Measurements from ENCODE around the gene TMEM179. TPM values are rescaled to one million over a fixed set of nuclear protein-coding genes. Genes with fewer than 3 reads are reported as not detected.

TMEM179 gene
- total and polyA plus RNA-seq, 2 experiments from 2014 or later, result not detected

GRCh38 chr14:104561632-104562495, 42.7 kb downstream of the TMEM179 start:
- WGBS, 2 experiments (ENCODE audit: low coverage in 1 of 2, low lambda C conversion rate in 2 of 2, missing lambda C conversion rate in 2 of 2), result 41 to 43% methylated on average over 22 to 23 of the region's 23 CpGs
- in situ Hi-C loops (cut with MboI), result loop anchor here (10.0 kb wide), 1 partner anchor 427 kb away; the partner anchor contains the start of gene KIF26A
- H3K27ac ChIP-seq, result no peak overlapping the region
- H3K4me3 ChIP-seq, result no peak overlapping the region
- H3K36me3 ChIP-seq (ENCODE audit: low read depth), result no peaks in the 10 kb centered on the region
- no peak for TF ChIP-seq EZH2phosphoT487 (IDR thresholded peaks at IDR 0.05; ENCODE audit: insufficient read depth, low read depth)
- TF ChIP-seq EZH2 (IDR thresholded peaks at IDR 0.05; ENCODE audit: insufficient read depth, poor library complexity, severe bottlenecking), result no peak
- H3K9me2 ChIP-seq (ENCODE audit: insufficient read depth), result no peaks in the 10 kb centered on the region
- no peaks in the 10 kb centered on the region for H3K9me3 ChIP-seq (ENCODE audit: low read depth)
- H3K9ac ChIP-seq, result no peak overlapping the region
- H3K4me2 ChIP-seq (ENCODE audit: unreplicated experiment), result no peak overlapping the region
- no peaks in the 10 kb centered on the region for H3K79me2 ChIP-seq (ENCODE audit: insufficient read depth)
- DNase-seq, result no peak
- peaks cover 10% of the 10 kb centered on the region; the same call in 1 of the 2 replicates for H3K27me3 ChIP-seq (replicated peaks; ENCODE audit: insufficient read depth)
- H3K4me1 ChIP-seq (ENCODE audit: insufficient read depth), result no peaks in the 10 kb centered on the region
- no peak overlapping the region for H2AFZ ChIP-seq
- H4K20me1 ChIP-seq (ENCODE audit: insufficient read depth), result no peaks in the 10 kb centered on the region
- H3F3A ChIP-seq (ENCODE audit: insufficient read depth), result no peaks in the 10 kb centered on the region

- in situ Hi-C loops (cut with MboI), result loop anchor here (10.0 kb wide), 1 partner anchor 426 kb away; the partner anchor contains the start of gene KIF26A
- H3K4me2 ChIP-seq (ENCODE audit: unreplicated experiment), result no peak overlapping the region
- WGBS, 2 experiments (ENCODE audit: low coverage in 1 of 2, low lambda C conversion rate in 2 of 2, missing lambda C conversion rate in 2 of 2), result 24 to 25% methylated on average over 17 of the region's 17 CpGs
Observed at GRCh38 chr14:104561124-104561557, 43.4 kb downstream of the TMEM179 start.

GRCh38 chr14:104560586-104560945, 44.0 kb downstream of the TMEM179 start:
- H3K36me3 ChIP-seq (ENCODE audit: low read depth), result no peaks in the 10 kb centered on the region
- H3K79me2 ChIP-seq (ENCODE audit: insufficient read depth), result no peaks in the 10 kb centered on the region
- H3K4me3 ChIP-seq, result no peak overlapping the region
- no peaks in the 10 kb centered on the region for H3K9me3 ChIP-seq (ENCODE audit: low read depth)
- in situ Hi-C loops (cut with MboI), result loop anchor here (10.0 kb wide), 1 partner anchor 426 kb away; the partner anchor contains the start of gene KIF26A
- no peak for DNase-seq
- 0% methylated on average over 2 to 3 of the region's 3 CpGs for WGBS, 2 experiments (ENCODE audit: low coverage in 1 of 2, low lambda C conversion rate in 2 of 2, missing lambda C conversion rate in 2 of 2)
- no peaks in the 10 kb centered on the region for H3F3A ChIP-seq (ENCODE audit: insufficient read depth)
- no peaks in the 10 kb centered on the region for H3K4me1 ChIP-seq (ENCODE audit: insufficient read depth)
- no peaks in the 10 kb centered on the region for H3K9me2 ChIP-seq (ENCODE audit: insufficient read depth)
- H3K27me3 ChIP-seq (replicated peaks; ENCODE audit: insufficient read depth), result peaks cover 10% of the 10 kb centered on the region; the same call in 1 of the 2 replicates
- H4K20me1 ChIP-seq (ENCODE audit: insufficient read depth), result no peaks in the 10 kb centered on the region
- no peak overlapping the region for H3K4me2 ChIP-seq (ENCODE audit: unreplicated experiment)
- no peak overlapping the region for H3K9ac ChIP-seq
- TF ChIP-seq EZH2 (IDR thresholded peaks at IDR 0.05; ENCODE audit: insufficient read depth, poor library complexity, severe bottlenecking) (no peak), EZH2phosphoT487 (IDR thresholded peaks at IDR 0.05; ENCODE audit: insufficient read depth, low read depth) (no peak)
- no peak overlapping the region for H3K27ac ChIP-seq
- H2AFZ ChIP-seq, result no peak overlapping the region

More at GRCh38 chr14:104561124-104561557, 43.4 kb downstream of the TMEM179 start:
- Histone ChIP-seq H3K4me1 (ENCODE audit: insufficient read depth) (no peaks in the 10 kb centered on the region), H3K27me3 (replicated peaks; ENCODE audit: insufficient read depth) (peaks cover 10% of the 10 kb centered on the region; the same call in 1 of the 2 replicates), H4K20me1 (ENCODE audit: insufficient read depth) (no peaks in the 10 kb centered on the region), H3K9me2 (ENCODE audit: insufficient read depth) (no peaks in the 10 kb centered on the region), H3K9me3 (ENCODE audit: low read depth) (no peaks in the 10 kb centered on the region), H3F3A (ENCODE audit: insufficient read depth) (no peaks in the 10 kb centered on the region), H2AFZ (no peak overlapping the region), H3K4me3 (no peak overlapping the region), H3K9ac (no peak overlapping the region), H3K79me2 (ENCODE audit: insufficient read depth) (no peaks in the 10 kb centered on the region), H3K36me3 (ENCODE audit: low read depth) (no peaks in the 10 kb centered on the region), H3K27ac (no peak overlapping the region)
- DNase-seq, result no peak
- no peak for TF ChIP-seq EZH2 (IDR thresholded peaks at IDR 0.05; ENCODE audit: insufficient read depth, poor library complexity, severe bottlenecking)
- no peak for TF ChIP-seq EZH2phosphoT487 (IDR thresholded peaks at IDR 0.05; ENCODE audit: insufficient read depth, low read depth)

GRCh38 chr14:104559804-104560585, 44.6 kb downstream of the TMEM179 start:
- no peaks in the 10 kb centered on the region for H3K9me2 ChIP-seq (ENCODE audit: insufficient read depth)
- in situ Hi-C loops (cut with MboI), result loop anchor here (10.0 kb wide), 1 partner anchor 425 kb away; the partner anchor contains the start of gene KIF26A
- H3K27me3 ChIP-seq (replicated peaks; ENCODE audit: insufficient read depth), result 0 out of 2 replicates have a peak, but pooled peaks cover 9% of the 10 kb centered on the region
- H3K36me3 ChIP-seq (ENCODE audit: low read depth), result no peaks in the 10 kb centered on the region
- H3K4me3 ChIP-seq, result no peak overlapping the region
- no peaks in the 10 kb centered on the region for H3K79me2 ChIP-seq (ENCODE audit: insufficient read depth)
- DNase-seq, result no peak
- no peak overlapping the region for H3K9ac ChIP-seq
- H3F3A ChIP-seq (ENCODE audit: insufficient read depth), result no peaks in the 10 kb centered on the region
- no peak overlapping the region for H3K4me2 ChIP-seq (ENCODE audit: unreplicated experiment)
- H2AFZ ChIP-seq, result no peak overlapping the region
- H3K27ac ChIP-seq, result no peak overlapping the region
- H4K20me1 ChIP-seq (ENCODE audit: insufficient read depth), result no peaks in the 10 kb centered on the region
- no peaks in the 10 kb centered on the region for H3K9me3 ChIP-seq (ENCODE audit: low read depth)
- WGBS, 2 experiments (ENCODE audit: low coverage in 1 of 2, low lambda C conversion rate in 2 of 2, missing lambda C conversion rate in 2 of 2), result 44 to 49% methylated on average over 20 to 21 of the region's 21 CpGs
- no peak for TF ChIP-seq EZH2 (IDR thresholded peaks at IDR 0.05; ENCODE audit: insufficient read depth, poor library complexity, severe bottlenecking)
- TF ChIP-seq EZH2phosphoT487 (IDR thresholded peaks at IDR 0.05; ENCODE audit: insufficient read depth, low read depth), result no peak
- H3K4me1 ChIP-seq (ENCODE audit: insufficient read depth), result no peaks in the 10 kb centered on the region

Measured in GM23248 (cell line).